ENCODE results near the gene RARB.

Gene RARB

DNA sequence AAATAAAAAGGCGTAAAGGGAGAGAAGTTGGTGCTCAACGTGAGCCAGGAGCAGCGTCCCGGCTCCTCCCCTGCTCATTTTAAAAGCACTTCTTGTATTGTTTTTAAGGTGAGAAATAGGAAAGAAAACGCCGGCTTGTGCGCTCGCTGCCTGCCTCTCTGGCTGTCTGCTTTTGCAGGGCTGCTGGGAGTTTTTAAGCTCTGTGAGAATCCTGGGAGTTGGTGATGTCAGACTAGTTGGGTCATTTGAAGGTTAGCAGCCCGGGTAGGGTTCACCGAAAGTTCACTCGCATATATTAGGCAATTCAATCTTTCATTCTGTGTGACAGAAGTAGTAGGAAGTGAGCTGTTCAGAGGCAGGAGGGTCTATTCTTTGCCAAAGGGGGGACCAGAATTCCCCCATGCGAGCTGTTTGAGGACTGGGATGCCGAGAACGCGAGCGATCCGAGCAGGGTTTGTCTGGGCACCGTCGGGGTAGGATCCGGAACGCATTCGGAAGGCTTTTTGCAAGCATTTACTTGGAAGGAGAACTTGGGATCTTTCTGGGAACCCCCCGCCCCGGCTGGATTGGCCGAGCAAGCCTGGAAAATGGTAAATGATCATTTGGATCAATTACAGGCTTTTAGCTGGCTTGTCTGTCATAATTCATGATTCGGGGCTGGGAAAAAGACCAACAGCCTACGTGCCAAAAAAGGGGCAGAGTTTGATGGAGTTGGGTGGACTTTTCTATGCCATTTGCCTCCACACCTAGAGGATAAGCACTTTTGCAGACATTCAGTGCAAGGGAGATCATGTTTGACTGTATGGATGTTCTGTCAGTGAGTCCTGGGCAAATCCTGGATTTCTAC lies at the start of gene RARB:
RARB (plus strand) TSS at position 322 of the 847 bp plus-strand sequence; CDS start at position 791, 469 bp downstream.
- no peak for DNase-seq

DNA sequence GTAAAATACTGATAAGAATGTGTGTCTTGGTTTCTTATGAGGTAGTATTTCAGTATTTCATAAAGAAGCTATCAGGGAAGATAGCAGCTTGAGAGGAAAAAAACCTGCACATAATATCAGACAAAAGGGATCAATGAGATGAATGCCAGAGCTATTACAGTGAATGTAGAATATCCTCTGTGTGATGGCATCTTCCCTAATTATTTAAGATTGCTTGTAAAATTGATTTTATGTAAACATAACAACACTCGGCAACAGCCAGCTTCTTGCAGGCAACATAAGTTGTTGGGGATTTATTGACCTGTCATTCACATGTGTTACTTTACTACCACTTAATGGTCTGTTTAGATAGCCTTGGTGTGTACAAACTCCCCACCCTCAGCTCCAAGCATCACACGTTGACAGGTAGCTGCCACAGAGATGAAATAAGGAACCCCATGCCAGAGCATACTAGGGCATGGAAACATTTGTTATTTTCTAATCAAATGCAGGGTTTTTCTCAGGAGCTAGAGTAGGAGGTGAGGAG lies 49.2 kb upstream of the RARB start:
- no peak for DNase-seq

- DNase-seq = no peak
These were observed 47.8 kb upstream of the RARB start for GRCh38 chr3:25380222-25380739.

DNA sequence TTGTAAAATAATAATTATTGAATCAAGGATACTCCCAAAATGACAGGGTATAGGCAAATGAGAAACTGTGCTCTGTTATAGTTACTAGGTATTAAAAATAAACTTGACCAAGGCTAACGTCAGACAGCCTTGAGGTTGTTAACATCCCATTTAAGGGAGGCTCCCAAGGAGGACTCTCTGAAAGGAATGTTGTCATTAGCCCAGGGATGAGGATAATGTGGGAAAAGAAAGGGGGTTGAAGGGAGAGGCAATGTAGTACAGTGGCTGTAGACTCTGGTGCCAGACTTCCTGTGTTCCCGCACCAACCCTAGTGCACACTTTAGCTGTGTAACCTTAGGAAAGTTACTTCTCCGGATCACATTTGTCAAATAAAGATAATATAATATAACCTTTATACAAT lies 47.0 kb upstream of the RARB start:
- DNase-seq = no peak

DNA sequence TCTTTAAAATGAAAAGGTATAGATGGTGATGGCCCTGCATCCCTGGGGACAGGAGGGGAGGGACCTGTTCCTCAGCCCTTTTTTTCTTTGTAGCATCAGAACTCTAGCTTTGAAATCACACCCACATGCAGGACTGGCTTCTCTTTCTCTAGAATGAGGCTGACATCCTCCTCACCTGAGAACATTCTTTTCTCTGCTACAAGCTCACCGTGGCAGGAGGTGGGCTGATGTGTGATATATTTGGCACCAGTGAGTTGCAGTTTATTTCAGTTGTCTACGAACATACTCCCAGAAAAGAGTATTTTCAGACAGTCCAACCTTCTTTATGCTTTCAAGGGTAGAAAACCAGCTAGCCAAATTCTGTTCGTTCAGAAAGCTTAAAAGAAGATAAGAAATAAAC lies 43.6 kb upstream of the RARB start:
- DNase-seq = no peak

- no peak for DNase-seq
These were observed 42.1 kb upstream of the RARB start for GRCh38 chr3:25385807-25386460.

DNA sequence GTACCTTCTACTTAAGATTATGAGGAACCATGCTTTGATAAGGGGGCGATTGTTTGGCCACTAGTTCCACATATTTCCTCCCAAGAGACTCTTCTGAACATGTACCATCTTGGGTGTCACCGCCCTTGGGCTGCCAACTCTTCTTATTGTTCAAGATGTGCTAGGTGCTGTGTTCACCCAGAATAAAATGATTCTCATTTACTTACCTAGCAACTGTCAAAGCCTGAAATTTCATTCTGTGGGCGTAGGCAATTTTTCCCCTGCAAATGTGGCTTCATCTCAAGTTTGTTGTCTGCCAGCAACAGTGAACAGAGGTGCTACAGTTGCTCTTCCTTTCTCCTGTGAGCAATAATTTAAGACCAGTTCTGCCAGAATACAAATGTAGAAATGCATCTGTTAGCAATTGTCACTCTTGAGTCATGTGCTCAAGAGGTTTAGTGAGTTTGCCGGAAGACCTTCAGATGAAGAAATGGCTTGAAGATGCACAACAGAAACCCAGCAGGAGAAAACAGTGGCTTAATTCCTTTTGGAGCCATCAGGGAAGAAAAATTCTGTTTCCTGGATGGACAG lies 41.3 kb upstream of the RARB start:
- no peak for DNase-seq

- DNase-seq = no peak
These were observed 37.5 kb upstream of the RARB start for GRCh38 chr3:25390605-25391004.

DNA sequence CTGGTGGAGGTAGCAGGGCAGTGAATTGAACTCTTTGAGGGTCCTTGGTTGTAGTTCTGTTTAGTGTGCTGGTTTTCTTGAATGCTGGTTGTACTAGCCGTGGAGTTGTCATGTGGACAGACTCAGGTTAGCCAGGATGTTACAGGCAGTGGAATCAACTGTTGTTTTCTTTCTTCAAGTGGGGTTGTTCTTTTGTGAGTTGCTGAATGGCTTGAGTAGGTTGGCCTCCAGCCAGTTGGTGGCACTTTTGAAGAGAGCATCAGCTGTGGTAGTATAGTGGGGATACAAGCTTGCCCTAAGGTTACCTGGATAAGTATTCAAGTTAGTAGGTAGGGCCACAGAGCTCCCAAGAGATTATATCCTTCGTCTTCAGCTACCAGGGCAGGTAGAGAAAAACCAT lies 31.8 kb upstream of the RARB start:
- no peak for DNase-seq

- DNase-seq = no peak
These were observed 31.4 kb upstream of the RARB start for GRCh38 chr3:25396686-25397085.

DNA sequence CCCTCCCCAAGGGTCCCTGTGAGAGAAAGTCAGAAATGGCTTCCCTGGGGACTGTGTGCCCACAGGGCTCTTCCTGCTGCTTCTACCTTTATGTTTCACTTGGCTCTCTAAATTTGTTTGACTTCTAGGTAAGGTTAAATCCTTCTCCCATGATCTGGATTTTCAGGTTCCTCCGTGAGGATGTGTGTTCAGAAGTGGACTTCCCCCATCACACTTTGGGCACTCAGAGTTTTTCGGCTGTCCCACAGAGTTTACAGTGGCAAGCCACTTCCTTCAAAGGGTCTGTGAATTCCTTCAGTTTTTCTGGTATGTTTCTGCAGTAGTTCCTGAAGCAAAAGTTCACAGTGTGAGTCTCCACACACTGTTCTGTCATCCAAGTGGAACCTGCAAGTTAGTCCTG lies 30.9 kb upstream of the RARB start:
- no peak for DNase-seq

DNA sequence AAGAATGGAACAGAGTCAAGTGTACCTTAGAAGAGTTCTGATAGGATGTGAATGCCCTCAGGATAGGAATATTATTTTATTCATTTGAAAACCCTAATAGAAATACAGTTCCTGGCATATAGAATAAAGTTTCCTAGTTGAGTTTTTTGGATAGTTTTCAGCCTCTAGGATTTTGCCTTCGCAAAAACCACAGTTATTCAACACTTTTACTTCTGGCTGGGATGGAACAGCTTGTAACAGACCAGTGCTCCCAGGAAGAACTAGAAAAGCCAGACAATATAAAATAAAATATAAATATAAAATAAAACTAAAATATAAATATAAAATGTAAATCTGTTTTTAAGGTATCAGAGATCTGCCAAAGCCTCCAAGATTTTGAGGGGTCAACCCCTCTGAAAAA lies 27.5 kb upstream of the RARB start:
- DNase-seq = no peak

DNA sequence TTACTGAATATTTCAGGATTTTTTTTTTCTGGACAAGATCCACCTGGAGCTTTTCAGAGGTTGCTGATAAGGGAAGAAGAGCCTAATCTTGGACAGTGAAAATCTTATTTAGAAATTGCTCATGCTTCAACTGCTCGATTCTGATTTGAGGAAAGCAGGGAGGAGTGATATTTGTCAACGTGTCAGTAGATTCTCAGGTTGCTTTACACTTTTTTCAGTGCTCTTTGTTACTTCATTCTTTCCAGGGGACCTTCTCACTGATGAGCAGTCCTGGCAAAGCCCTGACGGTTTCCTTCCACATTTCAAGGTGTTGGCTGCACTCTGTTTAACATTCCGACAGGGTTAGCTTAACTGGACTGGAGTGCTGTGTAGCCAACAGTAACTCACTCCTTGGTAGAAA lies 24.1 kb upstream of the RARB start:
- DNase-seq = no peak

- no peak for DNase-seq
These were observed 23.5 kb upstream of the RARB start for GRCh38 chr3:25404569-25404968.

GRCh38 chr3:25405335-25405734 lies 22.7 kb upstream of the RARB start:
- no peak for DNase-seq

DNA sequence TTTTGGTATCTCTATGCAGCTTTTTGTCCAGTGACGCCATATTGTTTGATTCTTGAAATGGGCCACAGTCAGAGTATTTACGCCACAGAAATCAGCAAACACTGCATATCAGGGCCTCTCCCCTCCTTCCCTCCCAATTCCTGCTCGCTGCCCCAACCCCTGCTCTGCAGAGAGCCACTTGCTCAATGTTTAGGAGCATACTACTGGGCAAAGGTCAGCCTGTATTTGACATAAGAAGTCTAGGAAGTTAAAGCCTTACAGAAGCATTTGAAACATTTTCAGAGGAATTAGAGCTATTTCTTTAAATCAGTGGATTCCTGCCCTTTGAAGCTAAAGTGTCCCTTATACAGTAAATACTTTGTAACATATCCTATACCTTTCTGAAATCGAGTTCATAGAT lies 17.4 kb upstream of the RARB start:
- DNase-seq = no peak

DNA sequence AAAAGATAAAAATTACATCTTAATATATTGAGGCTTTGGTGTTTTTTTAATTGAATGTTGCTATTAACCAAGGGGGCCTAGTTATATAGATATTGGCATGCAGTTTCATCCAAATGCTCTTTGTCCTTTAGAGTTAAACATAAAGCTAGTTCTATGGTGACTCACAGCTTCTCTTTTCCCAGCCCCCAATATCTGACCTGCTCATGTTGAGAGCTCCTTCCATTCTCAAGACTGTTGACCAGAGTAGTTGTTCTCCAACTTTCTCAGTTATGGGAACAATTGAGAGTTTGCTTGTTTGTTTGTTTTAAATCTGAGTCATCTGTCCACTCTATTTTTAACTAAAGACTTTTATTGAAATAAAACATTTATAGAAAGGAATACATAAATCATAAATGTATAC lies 15.8 kb upstream of the RARB start:
- DNase-seq = no peak

DNA sequence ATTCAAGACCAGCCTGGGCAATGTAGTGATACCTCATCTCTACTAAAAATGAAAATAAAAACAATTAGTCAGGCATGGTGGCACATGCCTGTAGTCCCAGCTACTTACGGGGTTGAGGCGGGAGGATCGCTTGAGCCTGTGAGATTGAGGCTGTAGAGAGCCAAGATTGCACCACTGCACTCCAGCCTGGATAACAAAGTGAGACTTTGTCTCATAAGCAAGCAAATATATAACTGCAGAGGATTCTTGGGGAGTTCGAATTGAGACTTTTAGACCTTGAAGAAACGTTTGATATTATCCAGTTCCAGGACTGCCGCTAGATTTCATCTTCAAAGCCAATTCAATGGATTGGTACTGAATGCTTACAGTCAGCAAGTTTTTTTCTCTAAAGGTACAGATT lies 11.9 kb upstream of the RARB start:
- DNase-seq = no peak

GRCh38 chr3:25418596-25418995 lies 9.5 kb upstream of the RARB start:
- DNase-seq = no peak

DNA sequence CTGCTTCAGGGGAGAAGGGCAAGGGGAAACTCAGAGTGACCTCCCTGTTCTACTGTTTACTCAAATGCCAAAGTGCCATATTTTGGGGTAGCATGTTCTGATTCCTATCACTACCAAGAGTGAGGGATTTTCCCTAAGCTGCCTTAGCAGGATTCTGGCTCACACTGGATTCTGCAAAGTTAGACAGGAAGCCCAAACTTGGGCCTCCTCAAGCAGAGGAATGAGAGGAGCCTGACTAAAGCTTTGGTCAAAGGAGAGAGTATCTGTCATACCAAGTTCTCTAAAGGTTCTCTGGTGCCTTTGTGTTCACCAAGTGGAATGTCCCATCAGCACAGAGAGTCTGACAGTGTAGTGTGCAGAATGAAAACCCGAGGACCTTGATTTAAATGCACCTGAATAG lies 8.8 kb upstream of the RARB start:
- no peak for DNase-seq

DNA sequence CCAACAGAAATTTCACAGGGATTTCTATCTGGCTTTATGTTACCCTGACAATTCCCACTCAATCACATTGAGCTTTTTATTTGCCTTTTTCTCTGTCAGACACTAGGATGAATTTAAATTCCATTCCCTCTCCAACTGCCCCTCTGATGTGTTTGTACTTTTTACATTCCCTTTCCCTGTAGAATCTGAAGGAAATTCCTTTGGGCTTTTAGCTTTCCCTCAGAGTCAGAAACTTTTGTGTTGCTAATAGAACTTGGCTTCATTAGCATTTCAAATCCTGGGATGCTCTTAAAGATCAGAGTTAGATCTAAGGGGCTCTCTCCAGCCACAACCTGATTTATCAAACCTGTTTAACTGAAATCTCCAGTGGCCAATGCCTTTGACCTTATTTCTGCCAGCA lies 7.9 kb upstream of the RARB start:
- DNase-seq = no peak

- DNase-seq = no peak
These were observed 7.2 kb upstream of the RARB start for GRCh38 chr3:25420885-25421284.

- DNase-seq = no peak
These were observed 6.3 kb upstream of the RARB start for GRCh38 chr3:25421747-25422146.
